SH-SY5Y (cell line): ENCODE measurements around the gene LYZL1.

Source experiments
- GATA2 ChIP-seq: IDR thresholded peaks from 2 replicates; pipeline ENCODE4 v1.6.1; 2011; ENCODE audit warnings: mild to moderate bottlenecking, low read depth, low read length
- GATA3 ChIP-seq: IDR thresholded peaks from 2 replicates; pipeline ENCODE4 v1.6.1; 2011; ENCODE audit warnings: low read depth, mild to moderate bottlenecking, low read length, moderate library complexity

- TF ChIP-seq GATA2 (no peak), GATA3 (no peak)
Observed at GRCh38 chr10:29343607-29344038, 54.8 kb downstream of the LYZL1 start.
